HepG2 (cell line): ENCODE results near the gene ISY1. TPM values are rescaled to one million over a fixed set of nuclear protein-coding genes. Genes with fewer than 3 reads are reported as not detected.

ENCODE experiments used
- DPF2 ChIP-seq: sonication (generic); formaldehyde crosslinking; IDR thresholded peaks from 2 replicates; pipeline ENCODE4 v1.4.0; 2020; ENCODE audit warnings: mild to moderate bottlenecking, low read depth, missing genetic modification reagents, borderline replicate concordance
- GABPA ChIP-seq, 2 experiments: IDR thresholded peaks; 2 replicates each; pipeline ENCODE4 v1.6.1; 2011 to 2016; ENCODE audit warnings: low read depth in 2 of 2, low read length in 1 of 2, missing biosample characterization in 1 of 2, missing genetic modification characterization in 1 of 2
- KLF16 ChIP-seq, 2 experiments: sonication (generic) in 1 of 2; formaldehyde crosslinking in 1 of 2; IDR thresholded peaks; 2 replicates each; pipeline versions ENCODE4 v1.6.1 to v1.8.0; 2016 to 2023; ENCODE audit warnings: missing genetic modification reagents in 2 of 2, missing compliant biosample characterization in 1 of 2
- KLF6 ChIP-seq: IDR thresholded peaks from 2 replicates; pipeline ENCODE4 v1.8.0; 2016; ENCODE audit warnings: missing biosample characterization, missing genetic modification reagents
- MTF1 ChIP-seq: sonication (generic); formaldehyde crosslinking; IDR thresholded peaks from 2 replicates; pipeline ENCODE4 v1.5.0; 2020; ENCODE audit warnings: missing genetic modification reagents
- NBN ChIP-seq: fragments of 450-650 bp; conservative IDR thresholded peaks from 2 replicates; pipeline ENCODE4 v1.6.1; 2017
- NFATC3 ChIP-seq: sonication (generic); formaldehyde crosslinking; IDR thresholded peaks from 2 replicates; pipeline ENCODE4 v1.5.1; 2020; ENCODE audit warnings: mild to moderate bottlenecking, missing genetic modification reagents
- PAF1 ChIP-seq: IDR thresholded peaks from 2 replicates; pipeline ENCODE4 v1.6.1; 2016; ENCODE audit warnings: missing genetic modification reagents, missing compliant biosample characterization
- RAD21 ChIP-seq: fragments of 450-650 bp; formaldehyde crosslinking; IDR thresholded peaks from 2 replicates; pipeline ENCODE4 v1.5.0; 2020; ENCODE audit warnings: mild to moderate bottlenecking
- RFX5 ChIP-seq: IDR thresholded peaks from 2 replicates; pipeline ENCODE4 v1.6.1; 2011; ENCODE audit warnings: low read depth, low read length, improper control_type of control experiment
- RFXANK ChIP-seq: IDR thresholded peaks from 2 replicates; pipeline ENCODE4 v1.6.1; 2016
- SIN3B ChIP-seq: fragments of 150-350 bp; IDR thresholded peaks from 2 replicates; pipeline ENCODE4 v1.6.1; 2014; ENCODE audit warnings: low read length
- ZBTB21 ChIP-seq: sonication (generic); formaldehyde crosslinking; IDR thresholded peaks from 2 replicates; pipeline ENCODE4 v1.4.0; 2020; ENCODE audit warnings: missing genetic modification reagents
- ZEB1 ChIP-seq: IDR thresholded peaks from 2 replicates; pipeline ENCODE4 v1.6.1; 2012; ENCODE audit warnings: mild to moderate bottlenecking, low read depth, inconsistent platforms; ENCODE audit not compliant: insufficient replicate concordance
- ZKSCAN5 ChIP-seq: sonication (generic); formaldehyde crosslinking; IDR thresholded peaks from 2 replicates; pipeline ENCODE4 v1.5.1; 2020; ENCODE audit warnings: mild to moderate bottlenecking, missing genetic modification reagents
- ZNF121 ChIP-seq: sonication (generic); formaldehyde crosslinking; IDR thresholded peaks from 2 replicates; pipeline ENCODE4 v1.5.0; 2020; ENCODE audit warnings: mild to moderate bottlenecking, missing genetic modification reagents
- ZNF205 ChIP-seq: IDR thresholded peaks from 2 replicates; pipeline ENCODE4 v1.6.1; 2018; ENCODE audit warnings: missing biosample characterization, missing genetic modification reagents
- ZNF232 ChIP-seq: sonication (generic); formaldehyde crosslinking; IDR thresholded peaks from 2 replicates; pipeline ENCODE4 v1.4.0; 2020; ENCODE audit warnings: missing genetic modification reagents, borderline replicate concordance
- ZNF30 ChIP-seq: sonication (generic); formaldehyde crosslinking; IDR thresholded peaks from 2 replicates; pipeline ENCODE4 v1.5.0; 2020; ENCODE audit warnings: mild to moderate bottlenecking, missing genetic modification reagents
- ZNF318 ChIP-seq: sonication (generic); formaldehyde crosslinking; IDR thresholded peaks from 2 replicates; pipeline ENCODE4 v1.4.0; 2020; ENCODE audit warnings: mild to moderate bottlenecking, missing genetic modification reagents
- ZNF446 ChIP-seq: sonication (generic); formaldehyde crosslinking; IDR thresholded peaks from 2 replicates; pipeline ENCODE4 v1.5.0; 2020; ENCODE audit warnings: mild to moderate bottlenecking, missing genetic modification reagents
- ZNF652 ChIP-seq: IDR thresholded peaks from 2 replicates; pipeline ENCODE4 v1.6.1; 2016; ENCODE audit warnings: low read depth, borderline replicate concordance
- ZNF709 ChIP-seq: sonication (generic); formaldehyde crosslinking; IDR thresholded peaks from 2 replicates; pipeline ENCODE4 v1.5.0; 2020; ENCODE audit warnings: mild to moderate bottlenecking, missing genetic modification reagents
- ZNF773 ChIP-seq: sonication (generic); formaldehyde crosslinking; IDR thresholded peaks from 2 replicates; pipeline ENCODE4 v1.4.0; 2020; ENCODE audit warnings: missing genetic modification reagents, borderline replicate concordance
- ZNF777 ChIP-seq: sonication (generic); formaldehyde crosslinking; IDR thresholded peaks from 2 replicates; pipeline ENCODE4 v1.4.0; 2020; ENCODE audit warnings: missing genetic modification reagents
- ZNF841 ChIP-seq: sonication (generic); formaldehyde crosslinking; IDR thresholded peaks from 2 replicates; pipeline ENCODE4 v1.8.1; 2023; ENCODE audit warnings: missing genetic modification reagents, borderline replicate concordance
- polyA plus RNA-seq, 8 experiments: library from polyadenylated mRNA; depleted of rRNA in 3 of 8; stranded (reverse) in 7 of 8; unstranded in 1 of 8; fragments of >200 nt; fragmentation: Illumina TruSeq in 4 of 8; extraction: Trizol in 4 of 8; gene quantifications; 2 replicates each; pipeline versions ENCODE4 v1.2.1 to v1.2.3, GENCODE V29; 2011 to 2016; ENCODE audit warnings: low read depth in 4 of 8, missing spikeins in 1 of 8, mixed read lengths in 1 of 8; ENCODE audit not compliant: insufficient read depth in 1 of 8
- total RNA-seq, 5 experiments: library from RNA; depleted of rRNA; stranded (reverse); fragments of >200 nt; fragmentation: Illumina TruSeq; extraction: Trizol; gene quantifications; 2 replicates each; pipeline ENCODE4 v1.2.3, GENCODE V29; 2016; ENCODE audit warnings: low read depth in 1 of 5

ISY1 gene
- total and polyA plus RNA-seq, 2 of the 13 experiments (the other 11 are each of a cell fraction or from before 2014, with no cell fraction given) = 21.0 to 39.1 TPM

- TF ChIP-seq KLF16 (CRISPR knock-in tag; IDR thresholded peaks at IDR 0.05) (no peak), ZNF777 (CRISPR knock-in tag) (no peak), DPF2 (no peak), MTF1 (CRISPR knock-in tag) (no peak), ZNF446 (CRISPR knock-in tag) (no peak), RFXANK (no peak), NBN (no peak), RFX5 (no peak), ZNF232 (CRISPR knock-in tag) (peak; percentile 63; the same call in 1 of the 2 replicates), ZKSCAN5 (no peak; the same call in 1 of the 2 replicates), ZNF652 (no peak), ZNF30 (no peak), PAF1 (CRISPR knock-in tag) (no peak), RAD21 (no peak), ZNF318 (CRISPR knock-in tag) (no peak), GABPA (IDR thresholded peaks at IDR 0.05; ENCODE audit: low read depth, low read length) (no peak), GABPA (CRISPR knock-in tag; IDR thresholded peaks at IDR 0.05; ENCODE audit: low read depth) (0 out of 2 replicates have a peak, but pooled peaks have one; percentile 11), ZNF709 (CRISPR knock-in tag) (no peak), SIN3B (no peak), ZEB1 (no peak), ZNF121 (CRISPR knock-in tag) (no peak), KLF6 (CRISPR knock-in tag) (no peak), NFATC3 (CRISPR knock-in tag) (no peak), ZNF841 (no peak), ZNF205 (CRISPR knock-in tag) (no peak), ZBTB21 (CRISPR knock-in tag) (no peak), ZNF773 (CRISPR knock-in tag) (no peak)
Measured at GRCh38 chr3:129123314-129124060, 37.4 kb downstream of the ISY1 start (continued).
